GM12891 (cell line): Measurements from ENCODE around the gene APLF.

Source experiments
- PAX5 ChIP-seq: IDR thresholded peaks from 2 replicates; pipeline ENCODE4 v1.6.1; 2011; ENCODE audit warnings: low read length, moderate library complexity, mild to moderate bottlenecking; ENCODE audit not compliant: insufficient read depth, severe bottlenecking
- POLR2A ChIP-seq: IDR thresholded peaks from 2 replicates; pipeline ENCODE4 v1.6.1; 2011; ENCODE audit warnings: low read depth, low read length, control low read depth
- POLR2AphosphoS5 ChIP-seq: IDR thresholded peaks from 2 replicates; pipeline ENCODE4 v1.6.1; 2011; ENCODE audit warnings: low read depth, low read length, control low read depth
- POU2F2 ChIP-seq: IDR thresholded peaks from 2 replicates; pipeline ENCODE4 v1.6.1; 2011; ENCODE audit warnings: low read depth, mild to moderate bottlenecking, control low read depth, low read length, moderate library complexity
- SPI1 ChIP-seq: IDR thresholded peaks from 2 replicates; pipeline ENCODE4 v1.6.1; 2011; ENCODE audit warnings: low read depth, low read length, control low read depth
- TAF1 ChIP-seq: IDR thresholded peaks from 2 replicates; pipeline ENCODE4 v1.6.1; 2011; ENCODE audit warnings: low read depth, low read length, control low read depth

DNA sequence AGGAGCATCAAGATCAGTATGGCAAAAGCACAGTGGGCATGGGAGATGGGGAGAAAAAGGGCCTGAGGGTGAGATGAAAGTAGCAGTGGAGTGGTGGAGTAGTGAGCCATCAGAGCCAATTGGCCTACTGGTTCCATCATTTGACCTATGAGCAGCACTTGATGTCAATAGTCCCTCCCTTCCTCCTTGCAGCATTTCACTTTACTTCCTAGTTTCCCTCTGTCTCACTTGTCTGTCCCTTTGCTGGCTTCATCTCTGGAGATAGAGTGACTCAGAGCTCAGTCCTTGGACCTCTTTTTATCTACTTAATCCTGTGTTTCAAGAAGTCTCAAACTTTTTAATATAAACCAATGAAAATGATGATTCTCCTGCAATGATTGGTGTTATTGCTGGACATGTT is 32.4 kb upstream of the APLF start:
- TF ChIP-seq TAF1, result no peak
- TF ChIP-seq POLR2AphosphoS5, result no peak
- no peak for TF ChIP-seq POLR2A
- no peak for TF ChIP-seq POU2F2
- TF ChIP-seq SPI1, result no peak
- no peak for TF ChIP-seq PAX5
